Mesenchymal stem cell (in vitro differentiated cells and primary cell): Measurements from ENCODE around the gene RRP15. TPM values are rescaled to one million over a fixed set of nuclear protein-coding genes. Genes with fewer than 3 reads are reported as not detected.
A peak's percentile ranks its signal among the peaks of the same experiment; 100 is the strongest.

Experiments used
- DNase-seq: peaks from one replicate; pipeline ENCODE4 v3.0.0-alpha.2; 2013
- H2AFZ ChIP-seq: one replicate; pipeline ENCODE4 v1.6.1; 2013; ENCODE audit warnings: low read depth, mild to moderate bottlenecking, control low read depth, inconsistent platforms, low read length, moderate library complexity
- H2AK5ac ChIP-seq: 2 replicates; pipeline ENCODE4 v1.6.1; 2013; ENCODE audit warnings: low read length, moderate library complexity, mild to moderate bottlenecking, inconsistent platforms; ENCODE audit not compliant: severe bottlenecking
- H2BK120ac ChIP-seq: one replicate; pipeline ENCODE4 v1.6.1; 2013; ENCODE audit warnings: low read depth, mild to moderate bottlenecking, inconsistent platforms, low read length, moderate library complexity
- H2BK12ac ChIP-seq, 2 experiments: one replicate each; pipeline ENCODE4 v1.6.1; 2013; ENCODE audit warnings: inconsistent platforms in 2 of 2, low read length in 2 of 2, mild to moderate bottlenecking in 2 of 2, moderate library complexity in 2 of 2, control low read depth in 1 of 2
- H2BK15ac ChIP-seq: one replicate; pipeline ENCODE4 v1.6.1; 2013; ENCODE audit warnings: mild to moderate bottlenecking, low read depth, inconsistent platforms; ENCODE audit not compliant: poor library complexity, severe bottlenecking
- H2BK5ac ChIP-seq: 2 replicates; pipeline ENCODE4 v1.6.1; 2013; ENCODE audit warnings: low read depth, mild to moderate bottlenecking, low read length, control low read depth, inconsistent platforms; ENCODE audit not compliant: poor library complexity, severe bottlenecking
- H3K14ac ChIP-seq, 2 experiments: one replicate each; pipeline ENCODE4 v1.6.1; 2013; ENCODE audit warnings: inconsistent platforms in 2 of 2, low read length in 2 of 2, control low read depth in 1 of 2, mild to moderate bottlenecking in 1 of 2, moderate library complexity in 1 of 2
- H3K18ac ChIP-seq, 2 experiments: one replicate each; pipeline ENCODE4 v1.6.1; 2013; ENCODE audit warnings: inconsistent platforms in 2 of 2, low read length in 2 of 2, control low read depth in 1 of 2, low read depth in 1 of 2, mild to moderate bottlenecking in 1 of 2
- H3K23ac ChIP-seq, 2 experiments: one replicate each; pipeline ENCODE4 v1.6.1; 2013; ENCODE audit warnings: inconsistent platforms in 2 of 2, low read length in 2 of 2, mild to moderate bottlenecking in 2 of 2, moderate library complexity in 2 of 2, control low read depth in 1 of 2
- H3K27ac ChIP-seq: 2 replicates; pipeline ENCODE4 v1.5.1; 2013; ENCODE audit warnings: mild to moderate bottlenecking, moderate library complexity, low read length, control low read depth, inconsistent platforms; ENCODE audit not compliant: poor library complexity, severe bottlenecking
- H3K27me3 ChIP-seq, 2 experiments: 2 replicates each; pipeline versions ENCODE4 v1.6.1 to v1.7.0; 2013; ENCODE audit warnings: low read length in 2 of 2, mild to moderate bottlenecking in 2 of 2, moderate library complexity in 2 of 2, control low read depth in 1 of 2, inconsistent platforms in 1 of 2; ENCODE audit not compliant: control insufficient read depth in 1 of 2, insufficient read depth in 1 of 2
- H3K36me3 ChIP-seq, 2 experiments: 2 replicates each; pipeline versions ENCODE4 v1.6.1 to v1.7.0; 2013; ENCODE audit warnings: low read length in 2 of 2, control low read depth in 1 of 2, inconsistent platforms in 1 of 2, low read depth in 1 of 2, mild to moderate bottlenecking in 1 of 2; ENCODE audit not compliant: insufficient read depth in 2 of 2, control insufficient read depth in 1 of 2
- H3K4ac ChIP-seq, 2 experiments: one replicate each; pipeline ENCODE4 v1.6.1; 2013; ENCODE audit warnings: inconsistent platforms in 2 of 2, low read length in 2 of 2, mild to moderate bottlenecking in 2 of 2, moderate library complexity in 2 of 2, control low read depth in 1 of 2, low read depth in 1 of 2
- H3K4me1 ChIP-seq: 2 replicates; pipeline ENCODE4 v1.6.1; 2013; ENCODE audit warnings: low read depth, low read length, control low read depth; ENCODE audit not compliant: control insufficient read depth, insufficient read depth
- H3K4me2 ChIP-seq: 2 replicates; pipeline ENCODE4 v1.6.1; 2013; ENCODE audit warnings: low read length, mild to moderate bottlenecking, inconsistent platforms; ENCODE audit not compliant: poor library complexity, severe bottlenecking
- H3K4me3 ChIP-seq, 2 experiments: 2 replicates each; pipeline versions ENCODE4 v1.5.1 to v1.7.0; 2013; ENCODE audit warnings: low read length in 2 of 2, mild to moderate bottlenecking in 2 of 2, control low read depth in 1 of 2, low read depth in 1 of 2; ENCODE audit not compliant: insufficient read depth in 1 of 2
- H3K79me1 ChIP-seq: replicated peaks from 2 replicates; pipeline ENCODE4 v1.6.1; 2013; ENCODE audit warnings: mild to moderate bottlenecking, control low read depth, low read length, inconsistent platforms; ENCODE audit not compliant: poor library complexity, severe bottlenecking
- H3K9ac ChIP-seq: 2 replicates; pipeline ENCODE4 v1.7.0; 2013; ENCODE audit warnings: mild to moderate bottlenecking, low read length, moderate library complexity
- H3K9me3 ChIP-seq: 2 replicates; pipeline ENCODE4 v1.7.0; 2013; ENCODE audit warnings: mild to moderate bottlenecking, low read length; ENCODE audit not compliant: control insufficient read depth
- H4K8ac ChIP-seq: one replicate; pipeline ENCODE4 v1.6.1; 2013; ENCODE audit warnings: inconsistent platforms, mild to moderate bottlenecking, low read length, moderate library complexity
- H4K91ac ChIP-seq: one replicate; pipeline ENCODE4 v1.6.1; 2013; ENCODE audit warnings: mild to moderate bottlenecking, low read length, inconsistent platforms
- WGBS: methylation state at CpG from one replicate; pipeline ENCODE4 v1.1.7; 2013; ENCODE audit warnings: mixed read lengths; 5-methylcytosine and 5-hydroxymethylcytosine counted together
- polyA plus RNA-seq, 2 experiments: library from polyadenylated mRNA; stranded (reverse); fragments of 200-250 nt; gene quantifications; one replicate each; pipeline ENCODE4 v1.2.3, GENCODE V29; 2013

The RRP15 gene
- polyA plus RNA-seq (2013, experiment 1 of 2), result 40.0 TPM
- polyA plus RNA-seq (2013, experiment 2 of 2), result 36.7 TPM

- Histone ChIP-seq H3K4me2 (peak within 1 kb of the TSS; percentile 82), H2BK5ac (no peak within 1 kb of the TSS), H2BK15ac (peak within 1 kb of the TSS; percentile 82), H3K23ac (no peak within 1 kb of the TSS), H3K4me3 (peak within 1 kb of the TSS; percentile 94 to 99), H3K9me3 (no peaks in the 10 kb centered on the region), H4K8ac (peak within 1 kb of the TSS; percentile 98), H3K9ac (peak within 1 kb of the TSS; percentile 92), H2AK5ac (no peak within 1 kb of the TSS), H3K4me1 (peaks cover 5% of the 10 kb centered on the region), H3K4ac (peak within 1 kb of the TSS; percentile 73 to 89), H3K18ac (peak within 1 kb of the TSS; percentile 31 to 100), H3K27ac (peak within 1 kb of the TSS; percentile 38), H4K91ac (peak within 1 kb of the TSS; percentile 84), H2BK12ac (peak within 1 kb of the TSS; percentile 6 to 80), H2BK120ac (peak within 1 kb of the TSS; percentile 58), H3K14ac (peak within 1 kb of the TSS in 1 of 2 experiments; percentile 82), H3K36me3 (no peaks in the 10 kb centered on the region), H3K27me3 (no peaks in the 10 kb centered on the region), H2AFZ (peak within 1 kb of the TSS; percentile 96), H3K79me1 (peaks cover 7% of the 10 kb centered on the region)
- peak; percentile 92 for DNase-seq
- under 1% methylated on average over 42 of the region's 45 CpGs for WGBS
These were observed at the start of gene RRP15 for GRCh38 chr1:218284917-218285635. TSS of gene RRP15 (plus strand) at chr1:218285293. CDS start at chr1:218285317, 24 bp downstream.

- H3K23ac ChIP-seq, result no peak overlapping the region
These were observed 42.9 kb upstream of the RRP15 start for GRCh38 chr1:218242171-218242570.

DNA sequence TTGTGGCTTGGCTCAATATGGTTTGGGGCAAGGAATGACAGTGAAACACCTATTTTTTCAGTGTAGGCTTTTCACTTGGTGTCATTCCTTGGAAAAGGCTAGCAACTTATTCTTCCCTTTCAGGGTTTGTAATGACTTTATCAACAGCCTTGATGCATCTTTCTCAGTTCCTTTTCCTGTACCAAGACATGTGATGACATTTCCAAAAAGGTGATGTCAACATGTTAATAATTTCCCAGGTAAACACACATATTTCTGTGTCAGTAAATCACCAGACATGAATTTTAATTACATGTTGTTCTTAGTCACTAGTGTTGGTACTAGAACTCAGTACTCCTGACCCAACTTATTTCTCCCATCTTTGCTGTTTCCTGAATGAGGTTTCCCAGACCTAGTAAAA, 37.8 kb upstream of the RRP15 start:
- no peaks in the 10 kb centered on the region for H3K9me3 ChIP-seq
- no peak overlapping the region for H2AFZ ChIP-seq
- H3K27ac ChIP-seq, result no peak overlapping the region
- H3K4me1 ChIP-seq, result no peaks in the 10 kb centered on the region
- no peak overlapping the region for H3K9ac ChIP-seq
- no peak overlapping the region for H3K14ac ChIP-seq
- no peak overlapping the region for H3K18ac ChIP-seq
- no peak overlapping the region for H2BK5ac ChIP-seq
- H2AK5ac ChIP-seq, result no peak overlapping the region
- no peak overlapping the region for H3K23ac ChIP-seq
- H3K27me3 ChIP-seq, result peaks cover 0 to 10% of the 10 kb centered on the region in 2 experiments
- no peak overlapping the region for H3K4me2 ChIP-seq
- no peak overlapping the region for H4K8ac ChIP-seq
- H2BK15ac ChIP-seq, result no peak overlapping the region
- no peak overlapping the region for H2BK120ac ChIP-seq
- no peak overlapping the region for H4K91ac ChIP-seq
- no peaks in the 10 kb centered on the region for H3K79me1 ChIP-seq
- no peak overlapping the region for H3K4me3 ChIP-seq
- H3K36me3 ChIP-seq, result no peaks in the 10 kb centered on the region
- no peak for DNase-seq
- no peak overlapping the region for H2BK12ac ChIP-seq
- no peak overlapping the region for H3K4ac ChIP-seq

More at GRCh38 chr1:218242171-218242570, 42.9 kb upstream of the RRP15 start:
- Histone ChIP-seq H3K4ac (no peak overlapping the region), H2AK5ac (no peak overlapping the region), H3K36me3 (no peaks in the 10 kb centered on the region), H3K27me3 (peaks cover 0 to 3% of the 10 kb centered on the region in 2 experiments), H3K4me1 (no peaks in the 10 kb centered on the region), H3K14ac (no peak overlapping the region), H2AFZ (no peak overlapping the region), H3K18ac (no peak overlapping the region), H4K8ac (no peak overlapping the region), H3K9me3 (no peaks in the 10 kb centered on the region), H3K4me2 (no peak overlapping the region), H2BK5ac (no peak overlapping the region), H3K79me1 (no peaks in the 10 kb centered on the region), H3K4me3 (no peak overlapping the region), H4K91ac (no peak overlapping the region), H2BK12ac (no peak overlapping the region), H3K27ac (no peak overlapping the region), H2BK120ac (no peak overlapping the region), H2BK15ac (no peak overlapping the region), H3K9ac (no peak overlapping the region)
- DNase-seq, result no peak
- WGBS, result 95% methylated on average over 2 of the region's 3 CpGs

DNA sequence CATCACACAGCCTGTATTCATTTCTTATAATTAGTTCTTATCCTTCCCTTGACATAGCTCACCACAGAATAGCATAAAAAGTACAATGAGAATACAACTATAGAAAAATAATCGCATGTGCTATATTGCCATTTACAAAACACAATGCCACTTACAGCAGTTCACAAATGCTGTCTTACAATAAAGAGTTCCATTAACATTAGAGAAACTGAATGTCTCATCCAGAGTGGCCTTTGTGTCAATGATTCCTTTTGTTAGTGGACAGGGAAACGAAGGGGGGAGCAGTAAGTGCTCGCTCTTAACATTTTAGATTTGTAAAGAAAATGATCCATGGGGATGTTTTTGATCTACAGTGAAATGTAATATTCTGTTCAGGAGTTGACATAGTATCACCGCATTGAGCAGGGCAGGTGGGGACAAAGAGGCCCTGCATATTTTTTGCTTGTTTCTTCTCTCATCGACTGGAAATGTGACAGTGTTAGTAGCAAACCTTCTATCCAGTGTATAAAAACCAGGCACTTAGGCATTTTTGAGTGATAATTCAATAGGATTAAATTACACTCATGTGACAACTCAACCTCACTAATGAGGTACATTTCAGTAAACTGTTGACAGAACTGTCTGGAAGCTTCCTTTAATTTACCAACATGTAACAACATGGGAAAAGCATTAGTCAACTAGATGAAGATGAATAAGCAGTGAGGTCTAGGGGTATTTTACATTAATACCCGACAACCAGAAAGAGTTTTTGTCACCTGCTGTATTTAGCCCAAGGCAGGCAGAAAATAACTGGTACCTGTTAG, 35.6 kb upstream of the RRP15 start:
- Histone ChIP-seq H3K4ac (no peak overlapping the region), H3K18ac (no peak overlapping the region), H2BK120ac (no peak overlapping the region), H4K91ac (no peak overlapping the region), H3K79me1 (no peaks in the 10 kb centered on the region), H3K27me3 (peaks cover 0 to 10% of the 10 kb centered on the region in 2 experiments), H3K23ac (no peak overlapping the region), H3K4me1 (no peaks in the 10 kb centered on the region), H3K14ac (no peak overlapping the region), H2AFZ (no peak overlapping the region), H3K27ac (no peak overlapping the region), H2AK5ac (no peak overlapping the region), H3K9me3 (no peaks in the 10 kb centered on the region), H3K4me3 (no peak overlapping the region), H2BK15ac (no peak overlapping the region), H4K8ac (no peak overlapping the region), H2BK5ac (no peak overlapping the region), H3K4me2 (no peak overlapping the region), H2BK12ac (no peak overlapping the region), H3K36me3 (no peaks in the 10 kb centered on the region), H3K9ac (no peak overlapping the region)
- 88% methylated on average over 5 of the region's 6 CpGs for WGBS
- no peak for DNase-seq
